Aorta (tissue), 5 donors: ENCODE results near the gene FPGS. TPM values are rescaled to one million over a fixed set of nuclear protein-coding genes. Genes with fewer than 3 reads are reported as not detected.

Source experiments
- ATAC-seq: fragments of 200-7000 bp; cut with Tn5 transposase; one replicate; pipeline ENCODE4 v1.9.1; 2022; ENCODE audit warnings: moderate library complexity; ENCODE audit not compliant: low FRiP score
- DNase-seq, 2 donors: peaks; one replicate each; pipeline ENCODE4 v3.0.0-alpha.2; 2020
- H3K27ac ChIP-seq, 2 donors: one replicate each; pipeline ENCODE4 v1.5.1; 2013; ENCODE audit warnings: low read length in 2 of 2, mild to moderate bottlenecking in 2 of 2, moderate library complexity in 2 of 2, control low read depth in 1 of 2, inconsistent platforms in 1 of 2, low read depth in 1 of 2
- H3K27me3 ChIP-seq, 2 donors: one replicate each; pipeline ENCODE4 v1.6.1; 2013; ENCODE audit warnings: control low read depth in 1 of 2, low read length in 1 of 2, mild to moderate bottlenecking in 1 of 2, moderate library complexity in 1 of 2; ENCODE audit not compliant: insufficient read depth in 2 of 2, control insufficient read depth in 1 of 2
- H3K36me3 ChIP-seq, 2 donors: one replicate each; pipeline ENCODE4 v1.6.1; 2013; ENCODE audit warnings: control low read depth in 1 of 2, low read length in 1 of 2, mild to moderate bottlenecking in 1 of 2; ENCODE audit not compliant: insufficient read depth in 2 of 2, control insufficient read depth in 1 of 2
- H3K4me1 ChIP-seq, 2 donors: one replicate each; pipeline ENCODE4 v1.6.1; 2013; ENCODE audit warnings: low read length in 2 of 2, control low read depth in 1 of 2, mild to moderate bottlenecking in 1 of 2, moderate library complexity in 1 of 2; ENCODE audit not compliant: insufficient read depth in 2 of 2, control insufficient read depth in 1 of 2
- H3K4me3 ChIP-seq, 2 donors: one replicate each; pipeline ENCODE4 v1.5.1; 2013; ENCODE audit warnings: low read length in 2 of 2, control low read depth in 1 of 2, mild to moderate bottlenecking in 1 of 2
- H3K9me3 ChIP-seq: one replicate; pipeline ENCODE4 v1.6.1; 2013; ENCODE audit warnings: mild to moderate bottlenecking, low read length; ENCODE audit not compliant: control insufficient read depth
- WGBS, 2 donors: extraction: QIAGEN DNeasy Blood & Tissue Kit; methylation state at CpG; one replicate each; pipeline ENCODE4 v1.1.7; 2013; 5-methylcytosine and 5-hydroxymethylcytosine counted together
- intact Hi-C, 2 donors: fragments of 100-400 bp; cut with DNase I; formaldehyde crosslinking; loops; one replicate each; pipeline versions ENCODE4 v1.14.2 to v1.15.0; 2022
- polyA plus RNA-seq, 2 donors: library from polyadenylated mRNA; stranded (reverse); fragments of 200-250 nt; gene quantifications; one replicate each; pipeline ENCODE4 v1.2.3, GENCODE V29; 2013
- total RNA-seq, 2 donors: library from RNA; stranded (reverse); fragmentation: NEBNext Ultra II Directional; extraction: Animal tissue kit (Norgen Biotek cat#: 25700); gene quantifications; one replicate each; pipeline ENCODE4 v1.2.1, GENCODE V29; 2021
- donor health status: healthy with polysubstance abuse.
- donor health status: Bipolar disorder and iron deficiency.
- donor health status: DM: no; HTN: no; CAD: no.
- donor health status: DM: no; HTN: no; CAD: no.
- donor health status: DM: yes; HTN: yes; CAD: no.

Gene FPGS
- total and polyA plus RNA-seq, 4 donors = 15.2 to 116 (median 69.8) TPM

- Histone ChIP-seq H3K4me1 (no peaks in the 10 kb centered on the region), H3K27me3 (no peaks in the 10 kb centered on the region), H3K27ac (no peak overlapping the region), H3K4me3 (no peak overlapping the region), H3K9me3 (no peaks in the 10 kb centered on the region), H3K36me3 (peaks cover 0 to 11% of the 10 kb centered on the region in 2 donors)
- WGBS, 2 donors = 91 to 93% methylated on average over 5 to 11 of the region's 11 CpGs
- ATAC-seq = no peak
- intact Hi-C loops = no loop called here
- no peak for DNase-seq
These were observed 15.9 kb downstream of the FPGS start for GRCh38 chr9:127818574-127818973.

GRCh38 chr9:127822108-127822507, 19.4 kb downstream of the FPGS start:
- ATAC-seq = no peak
- DNase-seq = no peak
- 29 to 33% methylated on average over 4 of the region's 4 CpGs for WGBS, 2 donors

DNA sequence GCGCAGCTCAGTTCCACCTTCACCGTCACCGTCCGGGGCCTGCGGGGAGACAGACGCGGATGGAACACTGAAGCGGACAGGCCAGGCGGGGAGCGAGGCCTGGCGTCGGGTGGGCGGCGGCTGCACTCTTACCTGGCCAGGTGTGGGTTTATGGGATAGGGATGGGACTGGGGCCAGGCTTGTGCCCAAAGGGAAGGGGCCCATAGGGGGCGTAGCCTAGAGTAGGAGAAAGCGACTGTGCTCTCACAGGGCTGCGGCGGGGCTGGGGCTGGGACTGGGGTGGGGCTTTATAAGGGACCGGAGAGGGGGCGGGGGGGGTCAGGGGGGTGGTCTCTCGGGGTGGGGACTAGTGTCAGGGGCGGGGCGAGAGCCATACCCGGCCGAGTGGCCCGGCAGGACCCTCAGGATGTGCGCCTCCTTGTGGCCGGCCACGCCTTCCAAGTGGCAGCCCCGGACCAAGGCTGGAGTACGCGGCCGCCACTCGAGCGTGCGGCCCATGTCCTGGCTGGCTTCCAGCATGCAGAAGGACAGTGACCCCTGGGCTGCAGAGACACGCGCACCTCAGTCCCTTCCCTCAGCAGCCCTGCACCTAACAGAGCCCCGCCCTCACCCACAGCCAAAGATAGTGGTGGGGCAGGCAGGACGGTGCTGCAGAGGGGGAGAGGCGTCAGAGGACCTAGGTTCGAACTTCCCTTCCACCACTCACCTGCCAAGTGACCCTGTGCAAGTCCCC, 22.8 kb downstream of the FPGS start:
- ATAC-seq (no peak), DNase-seq (no peak)
- H3K9me3 ChIP-seq = no peaks in the 10 kb centered on the region
- WGBS, 2 donors = 64 to 68% methylated on average over 31 to 42 of the region's 42 CpGs
- no peak overlapping the region for H3K27ac ChIP-seq
- H3K4me1 ChIP-seq = no peaks in the 10 kb centered on the region
- H3K27me3 ChIP-seq = no peaks in the 10 kb centered on the region
- peaks cover 0 to 2% of the 10 kb centered on the region in 2 donors for H3K36me3 ChIP-seq
- intact Hi-C loops = loop anchor here (1.0 to 5.0 kb wide), 3 partner anchors 17 to 47 kb away; no protein-coding TSS in a partner anchor
- H3K4me3 ChIP-seq = no peak overlapping the region

More at GRCh38 chr9:127822108-127822507, 19.4 kb downstream of the FPGS start:
- Histone ChIP-seq H3K27me3 (no peaks in the 10 kb centered on the region), H3K27ac (no peak overlapping the region), H3K4me1 (no peaks in the 10 kb centered on the region), H3K36me3 (peaks cover 0 to 6% of the 10 kb centered on the region in 2 donors), H3K9me3 (no peaks in the 10 kb centered on the region), H3K4me3 (no peak overlapping the region)
- intact Hi-C loops = no loop called here

DNA sequence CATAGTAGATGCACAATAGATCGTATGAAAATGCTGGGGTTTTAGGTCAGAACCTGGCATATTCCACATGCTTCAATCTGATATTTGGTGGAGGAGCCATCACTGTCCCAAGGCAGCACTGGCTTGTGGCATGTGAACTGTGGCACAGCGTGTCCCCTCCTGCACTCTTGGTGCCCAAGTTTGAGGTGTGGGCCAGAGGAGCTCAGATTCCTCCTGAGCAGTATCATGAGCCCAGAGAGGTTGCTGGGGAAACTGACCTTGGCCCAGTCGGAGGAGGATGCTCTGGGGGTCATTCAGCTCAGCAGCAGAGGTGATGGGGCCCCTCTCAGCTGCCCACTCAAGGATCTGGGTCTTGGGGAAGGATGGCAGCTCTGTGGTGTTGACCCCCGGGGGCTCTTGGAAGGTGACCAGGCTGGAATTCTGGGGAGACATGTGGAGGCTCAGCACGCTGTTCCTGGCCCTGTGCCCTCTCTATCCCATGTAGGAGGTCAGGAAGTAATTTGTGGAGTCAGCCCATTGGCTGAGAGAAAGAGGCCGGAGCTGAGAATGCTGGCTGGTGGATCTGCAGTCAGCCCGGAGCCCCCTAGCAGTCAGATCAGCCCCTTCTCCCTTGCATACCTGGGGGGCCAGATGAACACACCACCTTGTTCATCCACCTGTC, 23.7 kb downstream of the FPGS start:
- Histone ChIP-seq H3K27me3 (no peaks in the 10 kb centered on the region), H3K36me3 (peaks cover 0 to 2% of the 10 kb centered on the region in 2 donors), H3K9me3 (no peaks in the 10 kb centered on the region), H3K27ac (no peak overlapping the region), H3K4me1 (no peaks in the 10 kb centered on the region), H3K4me3 (no peak overlapping the region)
- ATAC-seq (no peak), DNase-seq (no peak)
- 61% methylated on average over 7 of the region's 7 CpGs for WGBS, 2 donors
- intact Hi-C loops = loop anchor here (5.0 kb wide), 2 partner anchors 36 to 46 kb away; no protein-coding TSS in a partner anchor

DNA sequence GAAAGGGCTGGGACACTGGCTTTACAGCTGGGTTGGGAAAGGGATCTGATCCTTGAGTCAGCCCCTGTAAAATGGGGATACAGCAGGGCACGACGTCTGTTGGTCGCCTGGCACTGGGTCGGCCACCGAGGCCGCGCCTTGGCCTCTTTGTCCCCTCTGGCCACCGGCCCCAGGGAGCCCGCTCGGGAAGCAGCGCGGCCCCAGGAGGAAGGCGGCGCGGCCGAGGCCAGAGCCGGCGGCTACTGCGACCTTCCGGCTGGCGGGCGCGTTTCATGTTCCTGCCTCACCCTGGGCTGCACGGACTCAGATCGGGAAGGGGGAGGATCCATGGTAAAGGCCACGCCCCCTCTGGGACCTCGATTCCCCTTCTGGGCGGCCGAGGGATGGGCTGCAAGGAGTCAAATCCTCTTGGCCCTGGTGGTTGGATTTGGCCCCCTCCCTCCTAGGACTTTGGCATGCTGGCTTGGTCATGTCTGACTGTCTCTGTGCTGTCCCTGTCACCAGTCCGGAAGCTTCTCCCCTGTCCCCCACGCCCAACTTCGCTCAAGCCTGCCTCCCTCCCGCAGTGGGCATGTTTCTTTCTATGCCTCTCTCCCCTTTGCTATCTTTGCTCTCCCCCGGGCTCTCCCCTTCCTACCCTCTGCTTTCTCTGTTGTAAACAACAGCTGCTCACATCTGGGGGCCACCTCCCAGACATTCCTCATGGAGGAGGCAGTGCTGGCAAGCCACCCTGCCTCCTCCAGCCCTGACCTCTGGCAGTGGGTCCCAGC, 25.8 kb downstream of the FPGS start:
- peak overlapping the region; percentile 29 to 70 for H3K27ac ChIP-seq
- intact Hi-C loops = loop anchor here (5.0 kb wide), 2 partner anchors 34 to 44 kb away; no protein-coding TSS in a partner anchor
- H3K4me1 ChIP-seq = no peaks in the 10 kb centered on the region
- no peak overlapping the region for H3K4me3 ChIP-seq
- peaks cover 0 to 2% of the 10 kb centered on the region in 2 donors for H3K36me3 ChIP-seq
- H3K27me3 ChIP-seq = no peaks in the 10 kb centered on the region
- no peaks in the 10 kb centered on the region for H3K9me3 ChIP-seq
- whole genome bisulfite sequencing, 2 donors = 16 to 21% methylated on average over 32 to 34 of the region's 34 CpGs
- DNase-seq = peak; percentile 94 to 95
- peak; percentile 90 for ATAC-seq

DNA sequence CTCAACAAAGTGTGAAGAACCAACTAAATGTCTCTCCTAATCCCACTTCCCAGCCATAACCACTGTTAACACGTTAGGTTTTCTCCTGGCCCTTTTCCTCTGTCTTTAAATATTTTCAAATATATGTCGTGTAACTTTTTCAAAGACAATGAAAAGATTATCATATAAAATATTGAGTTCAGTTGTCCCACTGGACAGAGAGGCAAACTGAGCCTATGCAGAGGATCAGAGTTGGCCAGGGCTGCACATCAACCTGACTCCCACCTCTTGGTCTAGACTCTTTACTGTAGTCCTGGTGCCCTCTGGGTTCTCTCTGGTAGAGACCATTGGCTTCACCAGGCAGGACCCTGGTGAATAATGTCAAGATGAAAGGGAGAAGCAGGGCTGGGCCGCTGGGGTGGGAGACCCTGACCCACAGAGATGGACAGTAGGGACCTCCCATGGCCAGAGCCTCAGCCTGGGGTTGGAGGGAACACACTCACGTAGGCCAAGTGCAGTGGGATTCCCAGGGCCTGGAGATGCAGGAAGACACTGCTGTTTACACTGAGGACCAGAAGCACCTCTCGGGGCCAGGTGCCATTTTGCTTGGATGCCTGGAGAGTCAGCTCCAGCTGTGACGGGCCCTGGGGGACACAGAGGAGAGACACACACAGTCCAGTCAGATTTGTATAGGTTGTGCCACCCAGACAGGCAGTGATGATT, 26.7 kb downstream of the FPGS start:
- DNase-seq = no peak
- no peak for ATAC-seq
- 80 to 84% methylated on average over 6 of the region's 6 CpGs for WGBS, 2 donors
- Histone ChIP-seq H3K4me3 (no peak overlapping the region), H3K27me3 (no peaks in the 10 kb centered on the region), H3K36me3 (peaks cover 0 to 2% of the 10 kb centered on the region in 2 donors), H3K4me1 (no peaks in the 10 kb centered on the region), H3K9me3 (no peaks in the 10 kb centered on the region), H3K27ac (peak overlapping the region in 1 of 2 donors; percentile 9)
- intact Hi-C loops = loop anchor here (5.0 kb wide), 2 partner anchors 33 to 43 kb away; no protein-coding TSS in a partner anchor

DNA sequence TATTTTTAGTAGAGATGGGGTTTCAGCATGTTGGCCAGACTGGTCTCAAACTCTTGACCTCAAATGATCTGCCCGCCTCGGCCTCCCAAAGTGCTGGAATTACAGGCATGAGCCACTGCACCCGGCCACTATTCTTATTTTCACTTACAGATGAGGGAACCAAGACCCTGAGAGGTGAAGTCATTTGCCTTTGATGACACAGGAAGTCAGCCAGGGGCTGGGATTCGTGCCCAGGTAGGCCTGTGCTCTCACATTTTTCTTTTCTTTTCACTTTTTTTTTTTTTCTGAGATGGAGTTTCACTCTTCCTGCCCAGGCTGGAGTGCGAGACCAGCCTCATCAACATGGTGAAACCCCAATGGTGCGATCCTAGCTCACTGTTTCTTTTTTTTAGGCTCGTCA, 29.6 kb downstream of the FPGS start:
- no peaks in the 10 kb centered on the region for H3K27me3 ChIP-seq
- H3K4me3 ChIP-seq = no peak overlapping the region
- peaks cover 0 to 2% of the 10 kb centered on the region in 2 donors for H3K4me1 ChIP-seq
- H3K9me3 ChIP-seq = no peaks in the 10 kb centered on the region
- no peak for ATAC-seq
- WGBS, 2 donors = 8 to 9% methylated on average over 7 of the region's 7 CpGs
- peak overlapping the region in 1 of 2 donors; percentile 65 for H3K27ac ChIP-seq
- intact Hi-C loops = no loop called here
- peaks cover 0 to 2% of the 10 kb centered on the region in 2 donors for H3K36me3 ChIP-seq
- DNase-seq = peak in 1 of 2 donors; percentile 70

DNA sequence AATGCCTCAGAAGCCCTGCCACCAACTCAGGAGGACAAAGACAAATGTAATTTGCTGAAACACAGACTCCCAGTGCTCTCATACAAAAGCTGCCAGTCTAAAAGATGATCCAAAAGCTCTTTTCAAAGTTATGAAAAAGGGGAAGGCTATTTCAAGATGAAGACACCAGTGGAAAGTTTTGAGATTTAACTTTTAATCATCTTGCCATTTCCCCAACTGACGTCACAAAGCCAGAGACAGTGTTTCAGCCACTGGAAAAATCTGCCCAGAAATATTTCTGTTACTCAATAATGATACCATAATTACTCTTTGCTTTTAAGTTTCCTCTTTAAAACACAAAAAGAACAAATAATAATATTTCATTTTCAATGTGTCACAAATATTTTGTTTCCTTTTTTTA, 30.9 kb downstream of the FPGS start:
- Histone ChIP-seq H3K4me1 (peaks cover 0 to 3% of the 10 kb centered on the region in 2 donors), H3K9me3 (no peaks in the 10 kb centered on the region), H3K27ac (no peak overlapping the region), H3K36me3 (peaks cover 0 to 2% of the 10 kb centered on the region in 2 donors), H3K27me3 (no peaks in the 10 kb centered on the region), H3K4me3 (no peak overlapping the region)
- WGBS, 2 donors = 1 to 3% methylated on average over 1 of the region's 1 CpG
- DNase-seq (no peak), ATAC-seq (no peak)
- intact Hi-C loops = no loop called here
